GM23338 (cell line): ENCODE data around the gene MLF2. TPM values are rescaled to one million over a fixed set of nuclear protein-coding genes. Genes with fewer than 3 reads are reported as not detected.

ENCODE experiments used
- ATAC-seq: fragments of 200-7000 bp; cut with Tn5 transposase; 3 replicates; pipeline ENCODE4 v1.9.1; 2020
- DNase-seq: peaks from one replicate; pipeline ENCODE4 v3.0.0-alpha.2; 2015; ENCODE audit warnings: low spot score
- H2AFZ ChIP-seq: fragments of 200-600 bp; sonication (generic); 2 replicates; pipeline ENCODE4 v1.8.0; 2016; ENCODE audit warnings: antibody characterized with exemption, mild to moderate bottlenecking, moderate library complexity
- H3F3A ChIP-seq: fragments of 200-600 bp; sonication (generic); replicated peaks from 2 replicates; pipeline ENCODE4 v1.8.0; 2017; ENCODE audit warnings: antibody characterized with exemption, mixed run types, low read depth
- H3K27ac ChIP-seq: fragments of 200-600 bp; sonication (generic); 2 replicates; pipeline ENCODE4 v1.6.1; 2016; ENCODE audit warnings: low read depth
- H3K27me3 ChIP-seq: fragments of 200-600 bp; sonication (generic); 2 replicates; pipeline ENCODE4 v1.8.0; 2016; ENCODE audit warnings: mild to moderate bottlenecking, mixed run types, moderate library complexity; ENCODE audit not compliant: insufficient read depth
- H3K36me3 ChIP-seq: fragments of 200-600 bp; sonication (generic); 2 replicates; pipeline ENCODE4 v1.8.0; 2016; ENCODE audit warnings: mild to moderate bottlenecking; ENCODE audit not compliant: insufficient read depth
- H3K4me1 ChIP-seq: fragments of 200-600 bp; sonication (generic); 2 replicates; pipeline ENCODE4 v1.8.0; 2016; ENCODE audit warnings: mild to moderate bottlenecking, moderate library complexity; ENCODE audit not compliant: insufficient read depth
- H3K4me2 ChIP-seq: fragments of 200-600 bp; sonication (generic); 2 replicates; pipeline ENCODE4 v1.7.1; 2017; ENCODE audit warnings: mixed run types
- H3K4me3 ChIP-seq: fragments of 200-600 bp; sonication (generic); 2 replicates; pipeline ENCODE4 v1.6.1; 2016; ENCODE audit warnings: mixed run types
- H3K79me2 ChIP-seq: fragments of 200-600 bp; sonication (generic); replicated peaks from 2 replicates; pipeline ENCODE4 v1.8.0; 2017; ENCODE audit warnings: mild to moderate bottlenecking; ENCODE audit not compliant: insufficient read depth
- H3K9me2 ChIP-seq: fragments of 200-600 bp; sonication (generic); 2 replicates; pipeline ENCODE4 v1.8.0; 2017; ENCODE audit not compliant: insufficient read depth
- H4K20me1 ChIP-seq: fragments of 200-600 bp; sonication (generic); replicated peaks from 2 replicates; pipeline ENCODE4 v1.8.0; 2017; ENCODE audit warnings: mild to moderate bottlenecking; ENCODE audit not compliant: insufficient read depth
- H3K27ac Mint-ChIP-seq: 2 replicates; pipeline ENCODE4 v1.8.0; 2020; ENCODE audit warnings: inconsistent platforms, mild to moderate bottlenecking, moderate library complexity, mixed read lengths
- H3K27me3 Mint-ChIP-seq: 3 replicates; pipeline ENCODE4 v1.8.0; 2022; ENCODE audit warnings: low read depth, mild to moderate bottlenecking, moderate library complexity, mixed read lengths, inconsistent platforms; ENCODE audit not compliant: insufficient read depth, poor library complexity
- H3K36me3 Mint-ChIP-seq: 3 replicates; pipeline ENCODE4 v1.8.0; 2021; ENCODE audit warnings: low read depth, mild to moderate bottlenecking, inconsistent platforms, moderate library complexity, mixed read lengths
- H3K4me1 Mint-ChIP-seq: 3 replicates; pipeline ENCODE4 v1.8.0; 2020; ENCODE audit warnings: mild to moderate bottlenecking, inconsistent platforms, mixed read lengths
- H3K4me3 Mint-ChIP-seq: 3 replicates; pipeline ENCODE4 v1.8.0; 2021; ENCODE audit warnings: moderate library complexity, mild to moderate bottlenecking, inconsistent platforms, mixed read lengths
- H3K9me3 Mint-ChIP-seq: 3 replicates; pipeline ENCODE4 v1.8.0; 2020; ENCODE audit warnings: moderate library complexity, mild to moderate bottlenecking, inconsistent platforms, mixed read lengths
- CREB1 ChIP-seq: fragments of 250-450 bp; sonication (Bioruptor Pico); IDR thresholded peaks from 2 replicates; pipeline ENCODE4 v1.5.0; 2020; ENCODE audit warnings: low read depth, mild to moderate bottlenecking, moderate library complexity
- CTCF ChIP-seq, 2 experiments: fragments of 200-600 bp in 1 of 2; sonication (generic) in 1 of 2; conservative IDR thresholded peaks; 2 replicates each; pipeline versions ENCODE4 v1.5.1 to v1.6.1; 2016 to 2017; ENCODE audit warnings: antibody characterized with exemption in 2 of 2, low read depth in 2 of 2, mild to moderate bottlenecking in 2 of 2, moderate library complexity in 1 of 2
- EZH2 ChIP-seq: fragments of 200-600 bp; sonication (generic); IDR thresholded peaks from one replicate; pipeline ENCODE4 v1.8.0; 2017; ENCODE audit warnings: antibody characterized with exemption, mild to moderate bottlenecking, low read depth; ENCODE audit not compliant: unreplicated experiment
- EZH2phosphoT487 ChIP-seq: fragments of 200-600 bp; sonication (generic); IDR thresholded peaks from one replicate; pipeline ENCODE4 v1.8.1; 2018; ENCODE audit warnings: antibody characterized with exemption; ENCODE audit not compliant: unreplicated experiment
- JUNB ChIP-seq: IDR thresholded peaks from one replicate; pipeline ENCODE4 v1.6.1; 2016; ENCODE audit warnings: antibody characterized with exemption; ENCODE audit not compliant: unreplicated experiment
- NANOG ChIP-seq: IDR thresholded peaks from 2 replicates; pipeline ENCODE4 v1.6.1; 2016; ENCODE audit warnings: antibody characterized with exemption, borderline replicate concordance
- POLR2AphosphoS5 ChIP-seq: IDR thresholded peaks from 2 replicates; pipeline ENCODE4 v1.6.1; 2016; ENCODE audit warnings: antibody characterized with exemption, low read depth
- ZNF114 ChIP-seq: fragments of 250-450 bp; sonication (Bioruptor Pico); IDR thresholded peaks from 2 replicates; pipeline ENCODE4 v1.5.0; 2020; ENCODE audit warnings: mild to moderate bottlenecking, moderate library complexity
- ZNF331 ChIP-seq: fragments of 250-450 bp; sonication (Bioruptor Pico); IDR thresholded peaks from 2 replicates; pipeline ENCODE4 v1.5.0; 2020; ENCODE audit warnings: low read depth, mild to moderate bottlenecking, moderate library complexity
- ZNF462 ChIP-seq: fragments of 250-450 bp; sonication (Bioruptor Pico); IDR thresholded peaks from 2 replicates; pipeline ENCODE4 v1.5.0; 2020; ENCODE audit warnings: mild to moderate bottlenecking, moderate library complexity
- polyA plus RNA-seq: library from polyadenylated mRNA; unstranded; fragments of >200 nt; fragmentation: Nextera tagmentation; extraction: Ambion mirVana; gene quantifications from 2 replicates; pipeline ENCODE4 v1.2.1, GENCODE V29; 2016
- total RNA-seq: library from RNA; depleted of rRNA; stranded (reverse); fragments of >200 nt; shearing (Covaris generic); gene quantifications from 2 replicates; pipeline ENCODE4 v1.2.3, GENCODE V29; 2014
- TF ChIP-seq, protein P1 (sequence below): IDR thresholded peaks from 2 replicates; pipeline ENCODE4 v1.6.1; 2016; ENCODE audit warnings: antibody characterized with exemption
- TF ChIP-seq, protein P2 (sequence below): IDR thresholded peaks from one replicate; pipeline ENCODE4 v1.6.1; 2018; ENCODE audit warnings: antibody characterized with exemption; ENCODE audit not compliant: unreplicated experiment

MLF2 gene
- total and polyA plus RNA-seq, 2 experiments from 2014 or later: 280 to 289 TPM

DNA sequence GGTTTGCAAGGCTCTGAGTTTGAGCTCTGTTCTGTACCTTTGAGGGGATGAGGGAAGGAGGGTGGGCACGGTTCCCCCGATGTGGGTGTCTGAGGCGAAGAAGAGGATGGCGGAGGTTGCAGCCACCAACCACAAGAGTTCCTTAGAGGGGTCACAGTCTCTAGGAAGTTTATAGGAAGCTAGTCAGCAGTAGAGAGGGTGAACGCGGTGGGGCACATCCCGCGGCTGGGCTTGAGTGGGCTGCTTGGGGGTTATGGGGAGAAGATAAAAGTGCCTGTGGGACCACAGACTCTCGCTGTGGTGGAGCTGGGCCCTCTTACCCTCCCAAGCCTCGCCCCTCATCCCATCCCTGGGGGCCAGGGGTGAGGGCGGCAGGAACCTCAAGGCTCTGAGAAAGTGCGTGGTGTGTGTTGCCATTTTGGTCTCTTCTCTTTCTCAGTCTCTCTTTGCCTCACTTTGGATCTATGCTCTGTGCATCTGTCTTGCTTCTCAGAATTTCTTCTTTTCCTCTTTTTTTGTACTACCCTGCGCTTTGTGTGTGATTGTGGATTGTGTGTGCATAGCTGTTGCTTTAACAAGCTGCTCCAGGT is 39.1 kb upstream of the MLF2 start:
- no peaks in the 10 kb centered on the region for H4K20me1 ChIP-seq
- no peak overlapping the region for H3K27ac Mint-ChIP-seq

More for the DNA sequence above, 39.1 kb upstream of the MLF2 start:
- Histone ChIP-seq H3K27me3 (no peaks in the 10 kb centered on the region), H3K4me3 (no peak overlapping the region), H3F3A (no peaks in the 10 kb centered on the region), H3K79me2 (no peaks in the 10 kb centered on the region), H3K4me1 (peaks cover 14% of the 10 kb centered on the region), H3K36me3 (no peaks in the 10 kb centered on the region), H3K9me2 (no peaks in the 10 kb centered on the region), H3K27ac (no peak overlapping the region), H2AFZ (peak overlapping the region; percentile 78; the same call in 1 of the 2 replicates), H3K4me2 (no peak overlapping the region)
- ATAC-seq: no peak
- peaks cover 18% of the 10 kb centered on the region for H3K27me3 Mint-ChIP-seq
- no peak overlapping the region for H3K4me3 Mint-ChIP-seq
- H3K9me3 Mint-ChIP-seq: no peaks in the 10 kb centered on the region
- TF ChIP-seq CREB1 (CRISPR knock-in tag) (no peak), ZNF114 (CRISPR knock-in tag) (no peak), EZH2phosphoT487 (no peak), NANOG (no peak), CTCF (conservative IDR thresholded peaks at IDR 0.05; ENCODE audit: low read depth in 2 of 2) (no peak), ZNF331 (no peak), EZH2 (no peak), JUNB (no peak), POLR2AphosphoS5 (no peak), ZNF462 (CRISPR knock-in tag) (no peak)
- TF ChIP-seq, protein P1, sequence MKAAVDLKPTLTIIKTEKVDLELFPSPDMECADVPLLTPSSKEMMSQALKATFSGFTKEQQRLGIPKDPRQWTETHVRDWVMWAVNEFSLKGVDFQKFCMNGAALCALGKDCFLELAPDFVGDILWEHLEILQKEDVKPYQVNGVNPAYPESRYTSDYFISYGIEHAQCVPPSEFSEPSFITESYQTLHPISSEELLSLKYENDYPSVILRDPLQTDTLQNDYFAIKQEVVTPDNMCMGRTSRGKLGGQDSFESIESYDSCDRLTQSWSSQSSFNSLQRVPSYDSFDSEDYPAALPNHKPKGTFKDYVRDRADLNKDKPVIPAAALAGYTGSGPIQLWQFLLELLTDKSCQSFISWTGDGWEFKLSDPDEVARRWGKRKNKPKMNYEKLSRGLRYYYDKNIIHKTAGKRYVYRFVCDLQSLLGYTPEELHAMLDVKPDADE: no peak
- TF ChIP-seq, protein P2, sequence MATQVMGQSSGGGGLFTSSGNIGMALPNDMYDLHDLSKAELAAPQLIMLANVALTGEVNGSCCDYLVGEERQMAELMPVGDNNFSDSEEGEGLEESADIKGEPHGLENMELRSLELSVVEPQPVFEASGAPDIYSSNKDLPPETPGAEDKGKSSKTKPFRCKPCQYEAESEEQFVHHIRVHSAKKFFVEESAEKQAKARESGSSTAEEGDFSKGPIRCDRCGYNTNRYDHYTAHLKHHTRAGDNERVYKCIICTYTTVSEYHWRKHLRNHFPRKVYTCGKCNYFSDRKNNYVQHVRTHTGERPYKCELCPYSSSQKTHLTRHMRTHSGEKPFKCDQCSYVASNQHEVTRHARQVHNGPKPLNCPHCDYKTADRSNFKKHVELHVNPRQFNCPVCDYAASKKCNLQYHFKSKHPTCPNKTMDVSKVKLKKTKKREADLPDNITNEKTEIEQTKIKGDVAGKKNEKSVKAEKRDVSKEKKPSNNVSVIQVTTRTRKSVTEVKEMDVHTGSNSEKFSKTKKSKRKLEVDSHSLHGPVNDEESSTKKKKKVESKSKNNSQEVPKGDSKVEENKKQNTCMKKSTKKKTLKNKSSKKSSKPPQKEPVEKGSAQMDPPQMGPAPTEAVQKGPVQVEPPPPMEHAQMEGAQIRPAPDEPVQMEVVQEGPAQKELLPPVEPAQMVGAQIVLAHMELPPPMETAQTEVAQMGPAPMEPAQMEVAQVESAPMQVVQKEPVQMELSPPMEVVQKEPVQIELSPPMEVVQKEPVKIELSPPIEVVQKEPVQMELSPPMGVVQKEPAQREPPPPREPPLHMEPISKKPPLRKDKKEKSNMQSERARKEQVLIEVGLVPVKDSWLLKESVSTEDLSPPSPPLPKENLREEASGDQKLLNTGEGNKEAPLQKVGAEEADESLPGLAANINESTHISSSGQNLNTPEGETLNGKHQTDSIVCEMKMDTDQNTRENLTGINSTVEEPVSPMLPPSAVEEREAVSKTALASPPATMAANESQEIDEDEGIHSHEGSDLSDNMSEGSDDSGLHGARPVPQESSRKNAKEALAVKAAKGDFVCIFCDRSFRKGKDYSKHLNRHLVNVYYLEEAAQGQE: no peak
- DNase-seq: no peak
- no peaks in the 10 kb centered on the region; the same call in 2 of the 3 replicates for H3K36me3 Mint-ChIP-seq
- H3K4me1 Mint-ChIP-seq: peaks cover 23% of the 10 kb centered on the region
